RPMI8226 (cell line): ENCODE data around the gene PTPRN2.

Experiments used
- DNase-seq: peaks from one replicate; pipeline ENCODE4 v3.0.0-alpha.2; 2015

Gene PTPRN2

DNA sequence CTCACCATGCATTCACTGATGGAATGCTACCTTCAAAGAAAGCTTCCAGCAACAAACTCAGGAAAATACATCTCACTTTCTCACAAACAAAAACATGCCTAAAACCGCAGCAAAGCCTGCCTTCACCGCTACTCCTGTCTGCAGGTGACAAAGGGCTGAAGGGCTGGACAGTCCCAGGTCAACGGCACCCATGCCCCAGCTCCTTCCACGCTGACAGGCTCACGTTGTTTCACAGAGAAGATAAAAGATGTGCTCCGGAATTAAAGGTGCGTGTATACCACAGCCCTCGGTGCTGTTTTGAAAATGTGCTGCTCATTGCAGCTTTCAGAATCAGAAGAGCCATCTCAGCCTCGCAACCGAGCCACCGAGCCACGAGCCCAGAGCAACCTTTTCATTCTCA is 445.0 kb downstream of the PTPRN2 start:
- DNase-seq, result no peak

DNA sequence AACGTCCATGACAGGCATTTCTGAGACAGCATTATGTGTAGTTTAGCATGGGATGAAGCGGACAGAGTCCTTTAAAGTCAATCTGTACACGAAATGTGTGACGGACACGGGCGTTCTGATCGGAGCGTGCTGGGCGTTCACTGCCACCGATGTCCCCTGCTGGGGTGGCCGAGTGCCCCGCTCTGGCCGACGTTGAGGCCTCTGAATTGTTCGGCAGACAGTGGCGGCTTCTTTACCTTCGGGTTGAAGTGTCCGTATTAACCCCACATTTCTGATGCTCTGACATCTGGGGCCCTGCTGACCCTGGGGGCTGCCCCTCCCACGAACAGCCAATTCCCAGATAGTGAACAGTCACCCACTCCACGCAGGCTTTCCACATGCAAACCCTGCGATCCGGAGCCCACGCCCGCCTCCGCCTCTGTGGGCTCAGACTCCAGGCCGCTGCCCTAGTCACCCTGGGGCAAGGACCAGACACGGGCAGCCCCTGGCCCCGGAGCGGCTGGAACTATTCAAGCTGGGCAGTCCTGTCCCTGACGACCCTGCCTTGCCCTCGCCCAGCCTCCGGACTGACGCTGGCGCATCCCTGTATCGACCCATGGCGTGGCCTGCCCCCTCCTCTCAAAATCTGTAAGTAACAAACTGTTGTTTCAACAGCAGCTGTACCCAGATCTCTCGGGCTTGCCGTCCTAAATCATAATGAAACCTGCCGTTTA is 445.7 kb downstream of the PTPRN2 start:
- DNase-seq, result no peak

DNA sequence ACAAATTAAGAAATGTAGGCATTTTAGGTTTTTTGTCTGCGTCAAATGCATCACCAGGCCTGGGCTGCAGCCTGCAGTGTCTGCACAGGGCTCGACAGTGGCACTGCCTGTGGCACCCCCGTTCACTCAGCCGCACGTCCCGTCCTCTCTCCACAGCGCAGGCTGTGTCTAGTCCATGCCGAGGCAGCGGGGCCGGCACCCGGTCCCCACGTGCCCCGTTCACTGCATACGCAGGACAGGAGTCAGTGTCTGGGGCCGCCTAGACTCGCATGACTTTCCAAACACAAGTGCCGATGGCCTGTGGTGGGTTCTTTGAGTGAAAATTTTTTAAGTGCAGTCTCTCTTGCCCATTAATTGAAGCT is 446.4 kb downstream of the PTPRN2 start:
- DNase-seq, result no peak

DNA sequence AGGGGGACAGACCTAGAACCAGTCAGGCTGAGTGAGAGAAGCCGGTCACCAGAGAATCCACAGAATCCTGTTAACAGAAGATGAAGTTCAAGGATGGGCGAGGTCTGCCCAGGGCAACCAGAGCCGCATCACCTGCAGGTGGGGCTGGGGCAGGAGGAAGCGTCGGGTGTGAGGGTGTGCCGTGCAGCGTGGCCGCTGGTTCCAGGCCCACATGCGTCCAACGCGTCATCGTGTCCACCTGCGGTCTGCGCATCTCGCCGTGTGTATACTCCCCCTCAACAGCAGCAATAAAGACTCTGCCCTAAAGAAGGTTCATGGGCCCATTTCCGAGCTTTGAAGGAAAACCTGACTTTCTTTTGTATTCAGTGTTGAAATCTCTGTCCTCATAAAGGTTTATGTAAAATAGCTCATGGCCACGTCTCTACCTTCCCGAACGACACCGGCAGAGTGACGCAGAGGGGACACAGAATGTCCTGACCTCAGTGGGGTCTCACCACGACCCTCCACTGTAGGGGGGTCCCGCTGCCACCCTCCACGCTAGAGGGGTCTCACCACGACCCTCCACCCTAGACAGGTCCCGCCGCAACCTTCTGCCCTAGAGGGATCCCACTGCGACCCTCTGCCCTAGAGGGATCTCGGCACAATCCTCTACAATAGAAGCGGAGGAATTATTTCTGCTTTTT is 446.9 kb downstream of the PTPRN2 start:
- DNase-seq, result no peak

DNA sequence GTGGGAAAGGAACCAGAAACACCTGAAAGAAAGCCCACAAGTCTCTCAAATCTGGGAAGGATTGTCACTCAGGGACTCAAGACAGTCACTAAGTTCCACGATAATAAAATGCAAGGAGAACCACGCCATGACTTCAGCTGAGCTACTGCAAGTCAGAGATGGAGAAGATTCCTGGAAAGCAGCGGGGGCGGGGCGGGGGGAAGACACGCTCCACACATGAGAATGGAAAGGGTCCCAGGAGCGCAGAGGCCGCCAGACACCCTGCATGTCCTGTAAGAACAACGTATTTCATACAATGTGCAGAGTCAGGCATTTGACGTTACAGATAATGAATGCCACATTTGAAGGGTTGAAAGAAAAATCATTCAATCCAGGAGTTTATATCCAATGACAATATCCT is 448.1 kb downstream of the PTPRN2 start:
- no peak for DNase-seq

DNA sequence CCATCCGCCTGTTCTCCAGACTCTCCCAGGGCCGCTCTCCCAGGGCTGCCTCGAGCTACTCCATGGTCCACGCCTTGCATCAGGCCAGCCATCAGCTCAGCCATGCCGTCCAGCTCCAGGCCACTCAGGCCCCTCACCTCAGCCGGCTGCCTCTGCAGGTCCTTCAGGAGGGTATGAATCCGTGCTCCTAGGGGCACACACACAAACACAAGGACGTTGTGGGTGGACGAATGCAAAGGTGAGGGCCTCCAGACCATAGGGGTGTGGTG is 449.4 kb downstream of the PTPRN2 start:
- no peak for DNase-seq

DNA sequence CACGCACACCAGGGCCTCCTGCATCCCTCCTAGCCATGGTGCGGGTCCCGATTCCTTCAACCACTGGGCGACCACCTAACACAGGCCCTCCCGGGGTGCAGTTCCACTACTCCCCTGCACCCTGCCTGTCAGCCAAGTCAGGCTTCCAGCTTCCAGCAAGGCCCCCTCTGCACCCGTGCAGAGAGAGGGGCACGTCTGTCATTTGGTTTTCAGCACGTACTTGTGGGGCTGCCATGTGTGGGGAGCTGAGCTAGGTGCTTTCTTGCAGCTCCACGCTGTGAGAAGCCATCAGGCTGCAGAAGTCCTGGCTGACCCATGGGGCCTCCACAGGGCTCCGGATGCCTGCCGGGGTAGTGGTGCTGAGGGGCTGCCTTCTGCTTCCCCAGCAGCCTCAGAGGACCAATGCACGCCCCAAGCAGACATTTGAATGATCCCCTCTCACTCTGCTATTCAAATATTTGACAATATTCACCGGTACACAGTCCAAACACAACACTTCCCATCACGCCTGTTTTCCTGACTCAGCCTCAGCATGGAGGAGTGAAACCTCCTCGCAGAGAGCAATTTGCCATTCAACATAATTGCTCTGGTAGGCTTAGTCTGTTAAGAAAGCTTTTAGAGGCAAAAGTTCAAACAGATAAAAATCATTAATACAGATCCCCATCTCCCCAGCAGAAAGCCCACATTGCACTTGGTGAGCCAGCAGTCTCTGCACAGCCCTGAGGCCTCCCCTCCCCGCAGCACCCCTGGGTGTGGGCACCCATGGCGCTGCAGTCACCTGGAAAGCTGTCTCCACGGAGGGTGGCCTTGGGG is 449.9 kb downstream of the PTPRN2 start:
- no peak for DNase-seq

DNA sequence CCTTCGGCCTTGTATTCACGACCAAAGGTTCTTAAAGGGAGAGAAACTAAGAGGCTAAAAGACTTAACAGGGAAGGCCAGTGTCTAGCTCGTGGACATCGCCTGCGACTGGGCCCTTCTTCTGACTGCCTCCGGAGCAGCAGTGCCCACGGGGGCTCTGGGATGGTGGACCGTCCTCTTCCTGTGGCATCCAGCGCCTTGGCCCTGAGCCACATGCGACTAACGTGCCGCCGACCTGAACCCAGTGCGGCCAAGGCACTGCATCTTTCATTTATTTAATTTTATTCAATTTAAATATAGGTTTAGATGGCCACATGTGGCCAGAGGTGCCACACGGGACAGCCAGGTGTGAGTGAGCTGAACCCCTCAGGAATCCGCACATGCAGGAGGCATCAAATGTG is 451.7 kb downstream of the PTPRN2 start:
- DNase-seq, result no peak

DNA sequence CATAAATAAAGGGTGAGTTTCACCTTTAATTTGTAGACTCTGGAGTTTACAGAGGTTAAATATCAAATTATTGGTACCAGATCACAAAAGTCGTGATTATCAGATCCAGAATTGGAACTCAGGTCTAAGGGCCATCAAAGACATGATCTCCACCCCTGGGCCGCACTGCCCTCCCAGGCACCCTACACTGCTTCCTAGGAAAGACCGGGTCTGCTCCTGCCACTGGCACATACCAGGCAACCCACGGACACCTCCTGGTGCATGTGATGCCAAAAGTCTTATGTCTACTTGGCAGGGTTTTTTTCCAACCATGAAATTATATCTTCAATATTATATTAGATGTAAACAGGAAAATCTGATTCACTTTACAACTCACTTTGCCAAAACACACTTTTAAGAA is 452.8 kb downstream of the PTPRN2 start:
- DNase-seq, result no peak

DNA sequence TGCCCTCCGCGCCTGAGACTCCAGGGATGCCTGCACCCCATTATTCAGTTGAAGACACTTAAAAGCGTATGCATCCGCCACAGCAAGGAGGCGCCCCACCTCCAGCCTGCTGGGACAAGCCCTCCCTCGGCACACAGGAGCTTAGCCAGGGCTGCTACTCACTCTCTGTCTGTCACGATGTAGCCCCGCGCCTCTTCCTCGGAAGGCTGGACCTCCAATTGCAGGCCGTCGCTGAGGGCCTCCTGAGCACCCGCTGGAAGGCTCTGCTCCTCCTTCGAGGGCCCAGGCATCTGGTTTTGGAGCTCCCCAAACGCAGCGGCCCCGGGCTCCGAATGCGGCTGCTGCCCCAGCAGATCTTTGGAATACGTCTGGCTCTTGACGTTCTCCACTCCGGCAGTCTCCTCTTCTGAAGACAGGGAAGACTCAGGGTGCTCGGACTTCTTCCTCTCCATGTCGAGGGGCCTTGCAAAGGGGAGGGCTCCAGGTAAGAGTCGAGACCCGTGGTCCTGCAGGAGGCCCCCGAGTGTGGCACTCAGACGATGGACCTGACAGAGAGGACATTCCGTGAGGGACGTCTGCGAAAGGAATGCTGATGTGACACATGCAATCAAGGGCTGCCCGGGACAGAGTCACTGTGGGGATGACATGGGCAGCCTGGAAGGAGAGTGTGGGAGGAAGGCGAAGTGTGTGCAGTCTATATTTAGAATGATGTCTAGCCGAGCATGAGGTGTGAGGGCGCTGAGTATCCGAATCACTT is 453.9 kb downstream of the PTPRN2 start:
- no peak for DNase-seq

DNA sequence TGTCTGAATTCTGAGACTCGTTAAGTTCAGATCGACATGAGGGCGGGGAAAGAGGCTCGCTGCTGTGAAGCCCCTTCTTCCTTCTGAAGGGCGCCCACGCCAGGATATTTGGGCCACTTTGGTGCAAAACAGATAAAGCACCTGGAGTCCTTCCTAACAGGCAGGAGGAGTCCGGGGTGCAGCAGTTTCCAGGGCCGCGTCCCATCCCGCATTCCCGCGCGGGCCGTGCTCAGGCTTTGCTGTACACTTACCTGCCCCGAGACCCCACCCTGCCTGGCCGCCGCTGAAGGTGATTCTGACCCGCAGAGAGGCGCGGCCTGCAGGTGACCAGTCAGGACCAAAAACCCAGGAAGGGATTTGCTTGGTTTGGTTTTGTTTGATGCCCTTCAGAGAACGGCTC is 454.6 kb downstream of the PTPRN2 start:
- DNase-seq, result no peak

DNA sequence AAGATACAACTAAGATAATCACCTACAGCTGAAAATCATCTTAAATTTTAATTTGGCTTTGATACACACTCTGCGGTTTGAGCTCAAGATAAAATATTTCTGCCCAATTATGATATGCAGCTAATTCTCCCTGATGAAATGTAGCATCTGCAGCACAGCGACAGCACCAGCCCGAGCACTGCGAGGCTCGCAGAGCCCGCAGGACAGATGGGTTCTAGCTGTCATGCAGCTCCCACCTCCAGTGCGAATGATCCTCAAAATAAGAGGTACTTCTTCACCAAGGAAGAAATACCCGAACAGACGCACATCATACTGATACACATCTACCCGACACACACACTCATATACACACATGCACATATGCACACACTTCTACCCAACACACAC is 457.6 kb downstream of the PTPRN2 start:
- DNase-seq, result no peak

DNA sequence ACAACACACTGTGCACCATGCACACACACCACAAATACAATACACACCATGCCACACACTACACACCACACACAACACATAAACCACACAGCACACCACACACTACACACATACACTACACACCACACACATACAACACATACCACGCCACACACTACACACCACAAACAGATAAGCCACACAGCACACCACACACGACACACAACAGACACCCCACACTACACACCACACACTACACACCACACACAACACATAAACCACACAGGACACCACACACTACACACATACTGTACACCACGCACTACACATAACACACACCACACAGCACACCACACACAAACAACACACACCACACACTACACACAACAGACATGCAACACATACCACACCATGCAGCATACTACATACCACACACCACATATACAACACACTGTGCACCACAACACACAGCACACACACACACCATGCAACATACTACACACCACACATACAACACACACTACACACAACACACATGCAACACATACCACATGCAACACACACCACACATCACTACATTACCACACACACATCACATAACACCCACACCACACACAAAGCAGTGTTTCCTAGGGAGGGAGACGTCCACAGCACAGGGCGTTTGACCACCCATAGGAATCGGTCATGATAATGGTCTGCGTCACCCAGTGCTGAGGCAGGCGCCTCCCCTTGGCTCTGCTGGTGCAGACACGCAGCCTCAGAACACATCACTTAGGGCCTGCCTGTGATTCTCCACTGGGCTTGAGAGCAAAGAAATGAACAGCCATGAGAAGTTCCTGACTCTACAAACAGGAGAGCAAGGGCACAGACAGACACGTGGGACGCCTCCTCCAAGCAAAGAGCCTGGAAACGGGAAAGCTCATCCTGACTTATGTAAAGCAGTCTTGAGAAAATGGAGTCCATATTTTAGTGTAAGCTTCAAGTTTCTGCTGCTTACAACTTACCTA is 458.3 kb downstream of the PTPRN2 start:
- DNase-seq, result no peak

DNA sequence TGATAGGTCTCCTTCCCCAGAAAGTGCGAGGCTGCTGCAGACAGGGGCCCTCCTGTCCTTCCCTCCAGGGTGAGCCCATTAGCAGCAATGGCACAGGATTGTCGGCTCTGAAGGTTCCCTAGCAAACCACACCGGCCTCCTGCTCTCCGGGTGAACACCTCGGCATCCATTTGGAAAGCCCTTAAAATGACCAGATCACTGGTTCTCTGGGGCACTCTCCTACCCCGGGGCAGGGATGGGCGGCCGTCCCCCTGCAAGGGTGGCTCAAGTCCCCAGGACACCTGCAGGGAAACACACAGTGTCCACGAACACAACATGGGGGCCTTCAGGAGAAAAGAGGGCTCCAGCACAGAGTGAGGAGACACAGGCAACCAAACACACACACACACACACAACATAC is 459.1 kb downstream of the PTPRN2 start:
- no peak for DNase-seq

DNA sequence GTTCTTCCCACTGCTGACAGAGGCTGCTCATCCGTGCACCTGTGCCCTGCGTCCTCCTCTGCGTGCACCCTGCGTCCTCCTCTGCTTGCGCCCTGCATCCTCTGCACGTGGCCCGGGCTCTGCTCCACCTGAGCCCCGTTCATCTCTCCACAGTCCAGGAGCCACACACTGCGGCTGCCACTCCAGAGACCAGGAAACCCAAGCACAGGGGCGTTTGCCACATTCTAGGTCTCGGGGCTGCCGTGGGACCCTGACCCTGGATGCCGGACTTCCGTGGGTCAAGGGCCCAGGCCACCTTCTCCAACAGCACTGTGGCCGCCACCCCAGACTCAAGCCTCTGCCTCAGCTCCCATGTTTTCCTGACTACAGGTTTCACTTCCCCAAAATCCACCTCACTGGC is 460.4 kb downstream of the PTPRN2 start:
- DNase-seq, result no peak

DNA sequence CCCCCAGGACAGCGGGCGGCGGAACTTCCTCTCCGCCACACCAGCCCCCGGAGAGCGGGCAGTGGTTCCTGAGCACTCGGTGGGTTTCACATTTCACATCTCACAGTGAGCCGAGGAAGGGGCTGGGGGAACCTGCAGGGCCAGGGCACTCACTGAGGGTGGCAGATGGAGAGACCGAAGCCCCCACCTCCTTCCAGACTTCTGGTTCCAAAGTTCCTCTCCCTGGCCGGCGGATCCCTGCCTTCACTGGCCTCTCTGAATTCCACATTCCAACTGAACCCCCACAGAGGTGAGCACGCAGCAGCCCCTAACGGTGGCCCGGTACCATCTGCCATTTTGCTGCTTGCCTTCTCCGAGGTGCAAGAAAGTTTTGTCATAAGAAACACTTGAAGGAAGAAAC is 461.0 kb downstream of the PTPRN2 start:
- no peak for DNase-seq

DNA sequence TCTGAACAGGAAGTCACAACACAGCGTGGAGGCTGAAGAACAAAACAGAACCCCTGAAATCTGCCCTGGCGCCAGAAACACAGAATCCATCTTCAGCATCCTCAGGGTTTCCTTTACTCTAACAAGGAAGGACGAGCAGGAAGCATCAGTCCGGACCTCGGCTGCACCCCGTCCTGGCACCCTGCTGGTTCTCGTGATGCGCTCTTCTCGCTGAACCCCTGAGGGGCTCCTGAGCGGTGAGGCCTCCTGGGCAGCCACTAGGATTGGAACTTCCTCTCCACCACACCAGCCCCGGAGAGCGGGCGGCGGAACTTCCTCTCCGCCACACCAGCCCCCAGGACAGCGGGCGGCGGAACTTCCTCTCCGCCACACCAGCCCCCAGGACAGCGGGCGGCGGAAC is 461.9 kb downstream of the PTPRN2 start:
- no peak for DNase-seq

DNA sequence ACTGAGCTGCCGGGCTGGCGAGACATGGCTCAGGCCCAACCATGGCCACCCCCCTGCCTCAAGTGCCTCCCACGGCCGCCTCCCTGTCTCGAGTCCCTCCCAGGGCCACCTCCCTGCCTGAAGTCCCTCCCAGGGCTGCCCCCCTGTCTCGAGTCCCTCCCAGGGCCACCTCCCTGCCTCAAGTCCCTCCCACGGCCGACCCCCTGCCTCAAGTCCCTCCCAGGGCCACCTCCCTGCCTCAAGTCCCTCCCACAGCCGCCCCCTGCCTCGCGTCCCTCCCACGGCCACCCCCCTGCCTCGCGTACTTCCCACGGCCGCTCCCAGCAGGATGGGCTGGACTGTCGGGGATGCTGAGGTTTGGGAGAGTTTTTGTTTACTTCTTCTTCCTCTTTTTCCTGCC is 462.5 kb downstream of the PTPRN2 start:
- DNase-seq, result no peak

DNA sequence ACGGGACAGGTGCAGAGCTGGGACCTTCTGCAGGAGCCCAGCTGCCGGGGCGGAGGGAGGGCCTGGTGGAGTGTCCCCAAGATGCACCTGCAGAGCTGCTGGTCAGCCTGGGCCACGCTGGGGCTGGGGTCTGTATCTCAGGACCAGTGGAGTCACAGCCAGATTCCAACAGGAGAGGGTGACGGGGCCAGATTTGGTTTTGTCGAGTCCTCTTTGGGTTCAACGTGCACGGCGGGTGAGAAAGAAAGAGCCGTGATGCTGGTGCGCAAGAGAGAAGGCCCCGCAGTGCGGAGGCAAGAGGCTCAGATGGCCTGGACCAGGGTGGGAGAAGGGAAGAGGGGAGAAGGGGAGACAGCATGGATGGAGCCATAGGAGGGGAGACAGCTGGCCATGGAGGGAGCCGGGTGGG is 462.9 kb downstream of the PTPRN2 start:
- DNase-seq, result no peak

DNA sequence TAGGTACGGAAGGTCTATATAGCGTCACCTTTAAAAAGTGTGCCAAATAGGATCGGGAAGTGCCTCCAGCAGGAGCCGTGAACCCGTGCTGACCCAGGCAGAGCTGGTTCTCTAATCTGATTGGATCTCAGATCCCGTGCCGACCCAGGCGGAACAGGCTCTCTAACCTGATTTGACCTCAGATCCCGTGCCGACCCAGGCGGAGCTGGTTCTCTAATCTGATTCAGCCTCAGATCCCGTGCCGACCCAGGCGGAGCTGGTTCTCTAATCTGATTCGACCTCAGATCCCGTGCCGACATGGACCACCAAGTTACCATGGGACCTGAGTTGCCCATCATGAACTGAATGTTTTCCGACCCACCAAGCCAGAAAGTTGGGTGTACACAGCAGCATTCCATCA is 463.9 kb downstream of the PTPRN2 start:
- no peak for DNase-seq

DNA sequence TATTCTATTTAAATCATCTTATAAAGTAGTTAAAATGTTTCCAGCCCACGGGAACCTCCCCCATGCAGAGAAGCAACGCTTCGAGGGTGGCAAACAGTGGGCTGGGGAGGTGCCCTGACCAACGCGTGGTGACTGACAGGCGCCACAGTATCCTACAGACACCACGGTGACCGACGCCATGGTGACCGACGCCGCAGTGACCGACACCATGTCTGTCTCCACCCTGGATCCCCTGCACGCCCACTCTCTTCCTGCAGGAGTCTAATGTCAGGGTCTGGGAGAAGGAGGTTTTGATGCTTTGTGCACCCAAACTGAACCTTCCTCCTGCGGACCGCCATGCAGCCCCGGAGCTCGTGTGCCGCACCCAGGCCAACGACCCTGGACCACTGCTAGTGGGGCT is 464.4 kb downstream of the PTPRN2 start:
- DNase-seq, result no peak

DNA sequence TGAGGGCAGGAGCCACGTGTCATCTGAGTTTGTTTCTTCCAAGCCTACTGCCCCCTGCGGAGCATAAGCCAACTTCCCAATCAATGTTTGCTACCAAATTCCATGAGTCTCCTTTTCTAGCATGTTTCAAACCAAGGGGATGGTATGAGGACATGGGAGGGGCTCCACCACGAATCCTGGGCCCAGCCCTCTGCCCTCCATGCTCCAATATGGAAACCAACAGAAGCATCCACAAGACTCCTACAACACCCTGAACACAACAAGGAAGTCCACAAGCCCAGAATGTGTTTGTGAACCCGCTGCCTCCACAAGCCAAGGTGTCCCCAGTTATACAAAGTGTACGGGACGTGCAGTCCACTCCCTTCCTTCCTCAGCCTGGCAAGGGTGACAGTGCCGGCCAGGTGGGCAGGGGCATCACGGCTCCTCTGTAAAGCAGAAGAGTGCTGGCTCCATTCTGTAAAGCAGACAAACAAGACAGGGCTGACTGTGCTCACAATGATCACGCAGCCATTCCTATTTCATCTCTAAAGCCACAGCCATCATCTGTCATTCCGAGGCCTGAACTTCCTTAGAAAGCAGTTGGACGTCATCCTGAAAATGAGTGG is 466.1 kb downstream of the PTPRN2 start:
- DNase-seq, result no peak
